ENCODE results near the gene FILIP1L.

The FILIP1L gene

GRCh38 chr3:100080573-100080972 is 33.7 kb downstream of the FILIP1L start:
- TF ChIP-seq GATA2 (IDR thresholded peaks at IDR 0.05; ENCODE audit: low read depth, low read length) (no peak), GATA3 (IDR thresholded peaks at IDR 0.05; ENCODE audit: low read depth, low read length) (no peak)

GRCh38 chr3:100079328-100079727 is 35.0 kb downstream of the FILIP1L start:
- TF ChIP-seq GATA3 (IDR thresholded peaks at IDR 0.05; ENCODE audit: low read depth, low read length) (no peak), GATA2 (IDR thresholded peaks at IDR 0.05; ENCODE audit: low read depth, low read length) (no peak)

- no peak for TF ChIP-seq GATA3 (IDR thresholded peaks at IDR 0.05; ENCODE audit: low read depth, low read length)
- no peak for TF ChIP-seq GATA2 (IDR thresholded peaks at IDR 0.05; ENCODE audit: low read depth, low read length)
Observed at GRCh38 chr3:100076731-100077529, 37.4 kb downstream of the FILIP1L start.

GRCh38 chr3:100075851-100076730 is 38.2 kb downstream of the FILIP1L start:
- no peak for TF ChIP-seq GATA2 (IDR thresholded peaks at IDR 0.05; ENCODE audit: low read depth, low read length)
- TF ChIP-seq GATA3 (IDR thresholded peaks at IDR 0.05; ENCODE audit: low read depth, low read length), result no peak

GRCh38 chr3:100075196-100075595 is 39.1 kb downstream of the FILIP1L start:
- TF ChIP-seq GATA3 (IDR thresholded peaks at IDR 0.05; ENCODE audit: low read depth, low read length) (no peak), GATA2 (IDR thresholded peaks at IDR 0.05; ENCODE audit: low read depth, low read length) (no peak)

GRCh38 chr3:100073714-100074307 is 40.5 kb downstream of the FILIP1L start:
- TF ChIP-seq GATA2 (IDR thresholded peaks at IDR 0.05; ENCODE audit: low read depth, low read length), result no peak
- no peak for TF ChIP-seq GATA3 (IDR thresholded peaks at IDR 0.05; ENCODE audit: low read depth, low read length)

GRCh38 chr3:100073049-100073713 is 41.1 kb downstream of the FILIP1L start:
- no peak for TF ChIP-seq GATA3 (IDR thresholded peaks at IDR 0.05; ENCODE audit: low read depth, low read length)
- TF ChIP-seq GATA2 (IDR thresholded peaks at IDR 0.05; ENCODE audit: low read depth, low read length), result no peak

GRCh38 chr3:100072326-100073048 is 41.8 kb downstream of the FILIP1L start:
- TF ChIP-seq GATA2 (IDR thresholded peaks at IDR 0.05; ENCODE audit: low read depth, low read length) (no peak), GATA3 (IDR thresholded peaks at IDR 0.05; ENCODE audit: low read depth, low read length) (no peak)

GRCh38 chr3:100069472-100069871 is 44.8 kb downstream of the FILIP1L start:
- TF ChIP-seq GATA2 (IDR thresholded peaks at IDR 0.05; ENCODE audit: low read depth, low read length) (no peak), GATA3 (IDR thresholded peaks at IDR 0.05; ENCODE audit: low read depth, low read length) (no peak)

GRCh38 chr3:100068826-100069225 is 45.5 kb downstream of the FILIP1L start:
- no peak for TF ChIP-seq GATA2 (IDR thresholded peaks at IDR 0.05; ENCODE audit: low read depth, low read length)
- no peak for TF ChIP-seq GATA3 (IDR thresholded peaks at IDR 0.05; ENCODE audit: low read depth, low read length)

GRCh38 chr3:100067589-100067988 is 46.7 kb downstream of the FILIP1L start:
- no peak for TF ChIP-seq GATA3 (IDR thresholded peaks at IDR 0.05; ENCODE audit: low read depth, low read length)
- no peak for TF ChIP-seq GATA2 (IDR thresholded peaks at IDR 0.05; ENCODE audit: low read depth, low read length)

- no peak for TF ChIP-seq GATA3 (IDR thresholded peaks at IDR 0.05; ENCODE audit: low read depth, low read length)
- no peak for TF ChIP-seq GATA2 (IDR thresholded peaks at IDR 0.05; ENCODE audit: low read depth, low read length)
Observed at GRCh38 chr3:100063929-100064461, 50.3 kb downstream of the FILIP1L start.

GRCh38 chr3:100062665-100063064 is 51.6 kb downstream of the FILIP1L start:
- TF ChIP-seq GATA2 (IDR thresholded peaks at IDR 0.05; ENCODE audit: low read depth, low read length), result no peak
- no peak for TF ChIP-seq GATA3 (IDR thresholded peaks at IDR 0.05; ENCODE audit: low read depth, low read length)

All from SH-SY5Y (cell line).